ENCODE measurements around the gene CXCR1. TPM values are rescaled to one million over a fixed set of nuclear protein-coding genes. Genes with fewer than 3 reads are reported as not detected.

CXCR1 gene
- total and polyA plus RNA-seq, 9 of the 15 experiments (the other 6 are each of a cell fraction or from before 2014, with no cell fraction given): not detected

DNA sequence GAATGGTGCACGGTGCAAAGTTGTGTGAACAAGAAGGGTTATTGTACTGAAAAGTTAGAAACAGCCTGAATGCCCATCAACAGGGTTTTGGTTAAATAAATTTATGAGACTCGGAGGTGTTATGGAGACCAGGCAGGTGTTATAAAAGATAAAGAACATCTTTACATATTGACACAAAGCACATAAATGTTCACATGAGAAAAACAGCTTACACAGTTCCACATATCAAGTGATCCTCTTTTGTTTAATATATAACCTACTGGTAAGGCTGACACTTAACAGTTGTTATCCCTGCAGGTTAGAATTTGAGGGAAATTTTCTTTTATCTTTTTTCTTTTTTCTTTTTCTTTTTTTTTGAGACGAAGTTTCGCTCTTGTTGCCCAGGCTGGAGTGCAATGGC is 30.2 kb upstream of the CXCR1 start:
- Histone ChIP-seq H3K4me3 (no peak overlapping the region), H3K9ac (ENCODE audit: insufficient read depth in 1 of 2, low read depth in 2 of 2, low read length in 2 of 2) (no peak overlapping the region), H3K9me1 (ENCODE audit: control insufficient read depth, insufficient read depth, low read length) (no peaks in the 10 kb centered on the region), H2AFZ (ENCODE audit: low read depth, low read length) (no peak overlapping the region), H3K4me2 (ENCODE audit: insufficient read depth, low read length) (no peak overlapping the region), H4K20me1 (replicated peaks; ENCODE audit: control insufficient read depth, insufficient read depth, low read length) (no peaks in the 10 kb centered on the region), H3K4me1 (replicated peaks in 1 of 2; ENCODE audit: control insufficient read depth in 2 of 2, insufficient read depth in 2 of 2, low read length in 2 of 2) (no peaks in the 10 kb centered on the region; a peak in 1 of 5 replicates), H3K36me3 (ENCODE audit: control insufficient read depth, insufficient read depth, low read length) (no peaks in the 10 kb centered on the region), H3K27ac (ENCODE audit: extremely low read depth, low read depth, low read length) (no peak overlapping the region), H3K79me2 (ENCODE audit: control insufficient read depth, insufficient read depth, low read length) (no peaks in the 10 kb centered on the region), H3K9me3 (replicated peaks; ENCODE audit: control insufficient read depth, insufficient read depth, low read depth, low read length) (no peaks in the 10 kb centered on the region), H3K27me3 (ENCODE audit: control insufficient read depth in 2 of 2, insufficient read depth in 2 of 2, low read length in 2 of 2) (peaks cover 0 to 9% of the 10 kb centered on the region in 2 experiments; a peak in 2 of 5 replicates)
- in situ Hi-C loops (cut with MboI): no loop called here
- ChIA-PET CTCF (ENCODE audit: low intra/inter-chr PET ratio) (no interaction called here), POLR2A (no interaction called here)
- DNase-seq (ENCODE audit: extremely low read depth in 1 of 4, low spot score in 3 of 4) (no peak), FAIRE-seq (no peak), ATAC-seq (no peak)
- BruUV-seq (replicated peaks): no TSS peak
- intact Hi-C loops (cut with micrococcal nuclease): no loop called here
- 0% methylated on average over 2 of the region's 4 CpGs for WGBS (ENCODE audit: insufficient coverage, low coverage, missing lambda C conversion rate)
- TF ChIP-seq NR2C2 (CRISPR knock-in tag; IDR thresholded peaks at IDR 0.05) (no peak), NR2C2 (tag; IDR thresholded peaks at IDR 0.05) (no peak), POLR2B (IDR thresholded peaks at IDR 0.05; ENCODE audit: low read depth, partially characterized antibody) (no peak), POLR3A (IDR thresholded peaks at IDR 0.05; ENCODE audit: borderline replicate concordance, extremely low read depth, insufficient read depth, insufficient read length) (no peak), HNRNPLL (IDR thresholded peaks at IDR 0.05; ENCODE audit: low read depth, low read length, poor library complexity, severe bottlenecking) (no peak), ZSCAN32 (CRISPR knock-in tag; IDR thresholded peaks at IDR 0.05) (no peak), KDM1A (IDR thresholded peaks at IDR 0.05) (no peak), ZNF695 (CRISPR knock-in tag; IDR thresholded peaks at IDR 0.05) (no peak), PTBP1 (IDR thresholded peaks at IDR 0.05; ENCODE audit: low read depth, low read length) (no peak), EP300 (IDR thresholded peaks at IDR 0.05; ENCODE audit: low read length) (no peak)
- TF ChIP-seq, protein P1, sequence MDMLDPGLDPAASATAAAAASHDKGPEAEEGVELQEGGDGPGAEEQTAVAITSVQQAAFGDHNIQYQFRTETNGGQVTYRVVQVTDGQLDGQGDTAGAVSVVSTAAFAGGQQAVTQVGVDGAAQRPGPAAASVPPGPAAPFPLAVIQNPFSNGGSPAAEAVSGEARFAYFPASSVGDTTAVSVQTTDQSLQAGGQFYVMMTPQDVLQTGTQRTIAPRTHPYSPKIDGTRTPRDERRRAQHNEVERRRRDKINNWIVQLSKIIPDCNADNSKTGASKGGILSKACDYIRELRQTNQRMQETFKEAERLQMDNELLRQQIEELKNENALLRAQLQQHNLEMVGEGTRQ (CRISPR knock-in tag; IDR thresholded peaks at IDR 0.05): no peak
- TF ChIP-seq, protein P2, sequence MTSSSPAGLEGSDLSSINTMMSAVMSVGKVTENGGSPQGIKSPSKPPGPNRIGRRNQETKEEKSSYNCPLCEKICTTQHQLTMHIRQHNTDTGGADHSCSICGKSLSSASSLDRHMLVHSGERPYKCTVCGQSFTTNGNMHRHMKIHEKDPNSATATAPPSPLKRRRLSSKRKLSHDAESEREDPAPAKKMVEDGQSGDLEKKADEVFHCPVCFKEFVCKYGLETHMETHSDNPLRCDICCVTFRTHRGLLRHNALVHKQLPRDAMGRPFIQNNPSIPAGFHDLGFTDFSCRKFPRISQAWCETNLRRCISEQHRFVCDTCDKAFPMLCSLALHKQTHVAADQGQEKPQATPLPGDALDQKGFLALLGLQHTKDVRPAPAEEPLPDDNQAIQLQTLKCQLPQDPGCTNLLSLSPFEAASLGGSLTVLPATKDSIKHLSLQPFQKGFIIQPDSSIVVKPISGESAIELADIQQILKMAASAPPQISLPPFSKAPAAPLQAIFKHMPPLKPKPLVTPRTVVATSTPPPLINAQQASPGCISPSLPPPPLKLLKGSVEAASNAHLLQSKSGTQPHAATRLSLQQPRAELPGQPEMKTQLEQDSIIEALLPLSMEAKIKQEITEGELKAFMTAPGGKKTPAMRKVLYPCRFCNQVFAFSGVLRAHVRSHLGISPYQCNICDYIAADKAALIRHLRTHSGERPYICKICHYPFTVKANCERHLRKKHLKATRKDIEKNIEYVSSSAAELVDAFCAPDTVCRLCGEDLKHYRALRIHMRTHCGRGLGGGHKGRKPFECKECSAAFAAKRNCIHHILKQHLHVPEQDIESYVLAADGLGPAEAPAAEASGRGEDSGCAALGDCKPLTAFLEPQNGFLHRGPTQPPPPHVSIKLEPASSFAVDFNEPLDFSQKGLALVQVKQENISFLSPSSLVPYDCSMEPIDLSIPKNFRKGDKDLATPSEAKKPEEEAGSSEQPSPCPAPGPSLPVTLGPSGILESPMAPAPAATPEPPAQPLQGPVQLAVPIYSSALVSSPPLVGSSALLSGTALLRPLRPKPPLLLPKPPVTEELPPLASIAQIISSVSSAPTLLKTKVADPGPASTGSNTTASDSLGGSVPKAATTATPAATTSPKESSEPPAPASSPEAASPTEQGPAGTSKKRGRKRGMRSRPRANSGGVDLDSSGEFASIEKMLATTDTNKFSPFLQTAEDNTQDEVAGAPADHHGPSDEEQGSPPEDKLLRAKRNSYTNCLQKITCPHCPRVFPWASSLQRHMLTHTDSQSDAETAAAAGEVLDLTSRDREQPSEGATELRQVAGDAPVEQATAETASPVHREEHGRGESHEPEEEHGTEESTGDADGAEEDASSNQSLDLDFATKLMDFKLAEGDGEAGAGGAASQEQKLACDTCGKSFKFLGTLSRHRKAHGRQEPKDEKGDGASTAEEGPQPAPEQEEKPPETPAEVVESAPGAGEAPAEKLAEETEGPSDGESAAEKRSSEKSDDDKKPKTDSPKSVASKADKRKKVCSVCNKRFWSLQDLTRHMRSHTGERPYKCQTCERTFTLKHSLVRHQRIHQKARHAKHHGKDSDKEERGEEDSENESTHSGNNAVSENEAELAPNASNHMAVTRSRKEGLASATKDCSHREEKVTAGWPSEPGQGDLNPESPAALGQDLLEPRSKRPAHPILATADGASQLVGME (CRISPR knock-in tag; IDR thresholded peaks at IDR 0.05): no peak
- TF ChIP-seq, protein P3, sequence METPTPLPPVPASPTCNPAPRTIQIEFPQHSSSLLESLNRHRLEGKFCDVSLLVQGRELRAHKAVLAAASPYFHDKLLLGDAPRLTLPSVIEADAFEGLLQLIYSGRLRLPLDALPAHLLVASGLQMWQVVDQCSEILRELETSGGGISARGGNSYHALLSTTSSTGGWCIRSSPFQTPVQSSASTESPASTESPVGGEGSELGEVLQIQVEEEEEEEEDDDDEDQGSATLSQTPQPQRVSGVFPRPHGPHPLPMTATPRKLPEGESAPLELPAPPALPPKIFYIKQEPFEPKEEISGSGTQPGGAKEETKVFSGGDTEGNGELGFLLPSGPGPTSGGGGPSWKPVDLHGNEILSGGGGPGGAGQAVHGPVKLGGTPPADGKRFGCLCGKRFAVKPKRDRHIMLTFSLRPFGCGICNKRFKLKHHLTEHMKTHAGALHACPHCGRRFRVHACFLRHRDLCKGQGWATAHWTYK (CRISPR knock-in tag; IDR thresholded peaks at IDR 0.05): no peak
- TF ChIP-seq, protein P4, sequence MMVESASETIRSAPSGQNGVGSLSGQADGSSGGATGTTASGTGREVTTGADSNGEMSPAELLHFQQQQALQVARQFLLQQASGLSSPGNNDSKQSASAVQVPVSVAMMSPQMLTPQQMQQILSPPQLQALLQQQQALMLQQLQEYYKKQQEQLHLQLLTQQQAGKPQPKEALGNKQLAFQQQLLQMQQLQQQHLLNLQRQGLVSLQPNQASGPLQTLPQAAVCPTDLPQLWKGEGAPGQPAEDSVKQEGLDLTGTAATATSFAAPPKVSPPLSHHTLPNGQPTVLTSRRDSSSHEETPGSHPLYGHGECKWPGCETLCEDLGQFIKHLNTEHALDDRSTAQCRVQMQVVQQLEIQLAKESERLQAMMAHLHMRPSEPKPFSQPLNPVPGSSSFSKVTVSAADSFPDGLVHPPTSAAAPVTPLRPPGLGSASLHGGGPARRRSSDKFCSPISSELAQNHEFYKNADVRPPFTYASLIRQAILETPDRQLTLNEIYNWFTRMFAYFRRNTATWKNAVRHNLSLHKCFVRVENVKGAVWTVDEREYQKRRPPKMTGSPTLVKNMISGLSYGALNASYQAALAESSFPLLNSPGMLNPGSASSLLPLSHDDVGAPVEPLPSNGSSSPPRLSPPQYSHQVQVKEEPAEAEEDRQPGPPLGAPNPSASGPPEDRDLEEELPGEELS (CRISPR knock-in tag; IDR thresholded peaks at IDR 0.05; ENCODE audit: borderline replicate concordance): no peak
